OCI-LY3 (cell line): ENCODE results near the gene TUBB2A.
"Not testable (repeated sequence)": the region's sequence is repeated elsewhere in the genome, so short reads cannot be mapped to it uniquely, and the experiment has no call there.

Source experiments
- H2AFZ ChIP-seq: fragments of 200-600, 300-600 bp; shearing (Covaris generic); 2 replicates; pipeline ENCODE4 v1.6.0; 2014; ENCODE audit warnings: antibody characterized with exemption, low read depth, low read length
- H3K27ac ChIP-seq: fragments of 200-600, 300-600 bp; sonication (generic); 2 replicates; pipeline ENCODE4 v1.5.1; 2014; ENCODE audit warnings: mild to moderate bottlenecking, low read length, moderate library complexity, mixed read lengths
- H3K27me3 ChIP-seq: fragments of 200-600, 300-600 bp; sonication (generic); 2 replicates; pipeline ENCODE4 v1.6.1; 2014; ENCODE audit warnings: low read depth, low read length, mixed read lengths
- H3K36me3 ChIP-seq: fragments of 200-600, 300-600 bp; sonication (generic); replicated peaks from 2 replicates; pipeline ENCODE3; 2014; ENCODE audit warnings: low read depth, low read length, mixed read lengths
- H3K4me1 ChIP-seq: fragments of 300-600, 200-600 bp; sonication (generic); 2 replicates; pipeline ENCODE4 v1.6.1; 2014; ENCODE audit warnings: low read length, mixed read lengths
- H3K4me2 ChIP-seq: fragments of 200-600, 300-600 bp; sonication (generic); 2 replicates; pipeline ENCODE4 v1.6.1; 2014; ENCODE audit warnings: low read length, mixed read lengths
- H3K4me3 ChIP-seq: fragments of 300-600, 200-600 bp; sonication (generic); 2 replicates; pipeline ENCODE4 v1.5.1; 2014; ENCODE audit warnings: antibody characterized with exemption, mild to moderate bottlenecking, low read length, moderate library complexity
- H3K79me2 ChIP-seq: fragments of 300-600, 200-600 bp; shearing (Covaris generic); 2 replicates; pipeline ENCODE4 v1.6.1; 2014; ENCODE audit warnings: mild to moderate bottlenecking, low read length, mixed read lengths
- H3K9ac ChIP-seq: fragments of 300-600, 200-600 bp; shearing (Covaris generic); 2 replicates; pipeline ENCODE4 v1.6.0; 2014; ENCODE audit warnings: mild to moderate bottlenecking, low read length, moderate library complexity
- H3K9me3 ChIP-seq: fragments of 200-600, 300-600 bp; shearing (Covaris generic); 2 replicates; pipeline ENCODE4 v1.6.1; 2014; ENCODE audit warnings: low read length, mixed read lengths; ENCODE audit not compliant: insufficient read depth
- H4K20me1 ChIP-seq: fragments of 200-600, 300-600 bp; sonication (generic); 2 replicates; pipeline ENCODE4 v1.6.1; 2016; ENCODE audit warnings: low read length, mixed read lengths; ENCODE audit not compliant: insufficient read depth
- EZH2phosphoT487 ChIP-seq: fragments of 200-600 bp; shearing (Covaris generic); IDR thresholded peaks from 2 replicates; pipeline ENCODE4 v1.6.1; 2018; ENCODE audit warnings: antibody characterized with exemption, mixed run types, low read depth
- TF ChIP-seq, protein P1 (sequence below): fragments of 200-600, 300-600 bp; sonication (generic); IDR thresholded peaks from 2 replicates; pipeline ENCODE4 v1.5.1; 2014; ENCODE audit warnings: antibody characterized with exemption, low read length, low read depth

TUBB2A gene

GRCh38 chr6:3202999-3203696, 45.8 kb upstream of the TUBB2A start:
- Histone ChIP-seq H3K9ac (no peak overlapping the region), H3K9me3 (peaks cover 8% of the 10 kb centered on the region; the same call in 1 of the 2 replicates), H3K4me2 (no peak overlapping the region), H4K20me1 (no peaks in the 10 kb centered on the region), H2AFZ (no peak overlapping the region), H3K27me3 (peaks cover 10% of the 10 kb centered on the region; the same call in 1 of the 2 replicates), H3K27ac (no peak overlapping the region), H3K79me2 (no peaks in the 10 kb centered on the region), H3K4me1 (peaks cover 15% of the 10 kb centered on the region), H3K36me3 (peaks cover 4% of the 10 kb centered on the region), H3K4me3 (no peak overlapping the region)
- TF ChIP-seq, protein P1, sequence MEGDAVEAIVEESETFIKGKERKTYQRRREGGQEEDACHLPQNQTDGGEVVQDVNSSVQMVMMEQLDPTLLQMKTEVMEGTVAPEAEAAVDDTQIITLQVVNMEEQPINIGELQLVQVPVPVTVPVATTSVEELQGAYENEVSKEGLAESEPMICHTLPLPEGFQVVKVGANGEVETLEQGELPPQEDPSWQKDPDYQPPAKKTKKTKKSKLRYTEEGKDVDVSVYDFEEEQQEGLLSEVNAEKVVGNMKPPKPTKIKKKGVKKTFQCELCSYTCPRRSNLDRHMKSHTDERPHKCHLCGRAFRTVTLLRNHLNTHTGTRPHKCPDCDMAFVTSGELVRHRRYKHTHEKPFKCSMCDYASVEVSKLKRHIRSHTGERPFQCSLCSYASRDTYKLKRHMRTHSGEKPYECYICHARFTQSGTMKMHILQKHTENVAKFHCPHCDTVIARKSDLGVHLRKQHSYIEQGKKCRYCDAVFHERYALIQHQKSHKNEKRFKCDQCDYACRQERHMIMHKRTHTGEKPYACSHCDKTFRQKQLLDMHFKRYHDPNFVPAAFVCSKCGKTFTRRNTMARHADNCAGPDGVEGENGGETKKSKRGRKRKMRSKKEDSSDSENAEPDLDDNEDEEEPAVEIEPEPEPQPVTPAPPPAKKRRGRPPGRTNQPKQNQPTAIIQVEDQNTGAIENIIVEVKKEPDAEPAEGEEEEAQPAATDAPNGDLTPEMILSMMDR, result no peak
- no peak for TF ChIP-seq EZH2phosphoT487

DNA sequence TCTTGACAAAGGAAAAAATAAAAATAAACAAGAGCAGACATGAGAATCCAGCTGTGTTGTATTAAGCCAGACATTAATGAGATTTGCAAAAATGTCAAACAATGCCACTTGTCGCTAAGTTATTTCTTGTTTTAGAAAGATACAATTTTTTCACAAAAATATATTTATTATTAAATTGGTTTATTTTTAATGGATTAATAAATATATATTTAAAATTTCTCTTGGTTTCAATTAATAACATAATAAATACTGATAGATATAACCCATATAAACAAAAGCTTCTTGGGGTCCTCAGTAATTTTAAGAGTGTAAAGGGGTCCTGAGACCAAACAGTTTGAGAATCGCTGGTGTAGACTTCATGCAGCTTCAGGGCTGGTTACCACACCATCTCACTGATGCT, 44.0 kb upstream of the TUBB2A start:
- H2AFZ ChIP-seq, result no peak overlapping the region
- no peak overlapping the region for H3K4me2 ChIP-seq
- peaks cover 8% of the 10 kb centered on the region; the same call in 1 of the 2 replicates for H3K9me3 ChIP-seq
- peaks cover 4% of the 10 kb centered on the region for H3K36me3 ChIP-seq
- no peaks in the 10 kb centered on the region for H3K79me2 ChIP-seq
- peaks cover 10% of the 10 kb centered on the region; the same call in 1 of the 2 replicates for H3K27me3 ChIP-seq
- no peak overlapping the region for H3K9ac ChIP-seq
- no peaks in the 10 kb centered on the region for H4K20me1 ChIP-seq
- no peak overlapping the region for H3K27ac ChIP-seq
- H3K4me3 ChIP-seq, result no peak overlapping the region
- TF ChIP-seq EZH2phosphoT487, result no peak
- TF ChIP-seq, protein P1, result no peak
- peaks cover 10% of the 10 kb centered on the region for H3K4me1 ChIP-seq

DNA sequence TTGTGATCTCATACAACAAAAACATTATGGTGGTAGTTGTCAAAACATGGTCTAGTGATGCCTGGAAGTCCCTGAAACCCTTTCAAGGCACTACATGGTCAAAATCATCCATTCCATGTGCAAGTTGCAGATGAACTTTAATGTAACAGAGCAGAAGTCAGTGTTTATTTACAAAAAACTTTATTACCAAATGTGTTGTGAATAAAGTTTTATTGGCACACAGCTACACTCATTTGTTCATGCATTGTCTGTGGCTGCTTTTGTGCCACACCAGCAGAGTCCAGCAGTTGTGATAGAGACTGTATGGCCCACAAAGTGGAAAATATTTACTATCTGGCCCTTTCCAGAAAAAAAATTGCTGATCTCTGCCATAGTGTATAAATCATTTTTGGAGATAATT, 43.3 kb upstream of the TUBB2A start:
- Histone ChIP-seq H3K4me3 (no peak overlapping the region), H3K27ac (no peak overlapping the region), H3K9ac (no peak overlapping the region), H3K4me2 (no peak overlapping the region), H4K20me1 (no peaks in the 10 kb centered on the region), H2AFZ (no peak overlapping the region), H3K27me3 (peaks cover 5% of the 10 kb centered on the region; the same call in 1 of the 2 replicates), H3K9me3 (peaks cover 8% of the 10 kb centered on the region; the same call in 1 of the 2 replicates), H3K36me3 (peaks cover 4% of the 10 kb centered on the region), H3K79me2 (no peaks in the 10 kb centered on the region), H3K4me1 (peaks cover 12% of the 10 kb centered on the region)
- no peak for TF ChIP-seq EZH2phosphoT487
- TF ChIP-seq, protein P1, result no peak

GRCh38 chr6:3199382-3199781, 42.0 kb upstream of the TUBB2A start:
- Histone ChIP-seq H3K9me3 (peaks cover 2% of the 10 kb centered on the region; the same call in 1 of the 2 replicates), H3K4me2 (no peak overlapping the region), H3K79me2 (no peaks in the 10 kb centered on the region), H3K36me3 (peaks cover 2% of the 10 kb centered on the region), H2AFZ (no peak overlapping the region), H3K27ac (no peak overlapping the region), H4K20me1 (no peaks in the 10 kb centered on the region), H3K9ac (no peak overlapping the region), H3K4me1 (peaks cover 21% of the 10 kb centered on the region), H3K4me3 (no peak overlapping the region), H3K27me3 (0 out of 2 replicates have a peak, but pooled peaks cover 5% of the 10 kb centered on the region)
- no peak for TF ChIP-seq EZH2phosphoT487

GRCh38 chr6:3197734-3198133, 40.4 kb upstream of the TUBB2A start:
- H2AFZ ChIP-seq, H3K9ac ChIP-seq, H3K36me3 ChIP-seq, H3K79me2 ChIP-seq, H3K9me3 ChIP-seq, H3K27ac ChIP-seq, H3K4me2 ChIP-seq, H4K20me1 ChIP-seq, H3K27me3 ChIP-seq, H3K4me3 ChIP-seq: not testable (repeated sequence)
- peaks cover 26% of the 10 kb centered on the region for H3K4me1 ChIP-seq
